Psoas muscle (tissue), 8 donors: Measurements from ENCODE around the gene CHST11. TPM values are rescaled to one million over a fixed set of nuclear protein-coding genes. Genes with fewer than 3 reads are reported as not detected.

ENCODE experiments used
- ATAC-seq, 4 donors: fragments of 200-7000 bp; cut with Tn5 transposase; one replicate each; pipeline ENCODE4 v1.9.1; 2020; ENCODE audit warnings: moderate library complexity in 3 of 4, mild to moderate bottlenecking in 2 of 4
- DNase-seq, 2 donors: peaks; one replicate each; pipeline ENCODE4 v3.0.0-alpha.2; 2020
- H3K27ac ChIP-seq: fragments of 200-600 bp; one replicate; pipeline ENCODE4 v1.8.0; 2022
- H3K27me3 ChIP-seq, 3 donors: fragments of 200-600 bp in 1 of 3; one replicate each; pipeline versions ENCODE4 v1.6.1 to v1.8.0; 2013 to 2022; ENCODE audit warnings: low read length in 2 of 3, mild to moderate bottlenecking in 2 of 3, moderate library complexity in 1 of 3; ENCODE audit not compliant: insufficient read depth in 3 of 3
- H3K36me3 ChIP-seq, 2 donors: fragments of 200-600 bp in 1 of 2; one replicate each; pipeline versions ENCODE4 v1.6.1 to v1.8.0; 2013 to 2022; ENCODE audit warnings: low read depth in 1 of 2, mild to moderate bottlenecking in 1 of 2, moderate library complexity in 1 of 2; ENCODE audit not compliant: insufficient read depth in 1 of 2
- H3K4me1 ChIP-seq: fragments of 200-600 bp; one replicate; pipeline ENCODE4 v1.8.0; 2022
- H3K4me3 ChIP-seq: fragments of 200-600 bp; one replicate; pipeline ENCODE4 v1.8.0; 2022; ENCODE audit warnings: mild to moderate bottlenecking
- H3K9me3 ChIP-seq: fragments of 200-600 bp; one replicate; pipeline ENCODE4 v1.8.0; 2022
- WGBS, 3 donors: extraction: QIAGEN DNeasy Blood & Tissue Kit; methylation state at CpG; one replicate each; pipeline versions ENCODE4 v1.1.6 to v1.1.7; 2013; 5-methylcytosine and 5-hydroxymethylcytosine counted together
- intact Hi-C, 2 donors: fragments of 100-400 bp; cut with DNase I; formaldehyde crosslinking; loops; one replicate each; pipeline versions ENCODE4 v1.11.0 to v1.14.2; 2022
- polyA plus RNA-seq, 3 donors: library from polyadenylated mRNA; stranded (reverse); fragments of 200-250 nt; gene quantifications; one replicate each; pipeline ENCODE4 v1.2.3, GENCODE V29; 2013
- total RNA-seq, 4 donors: library from RNA; stranded (reverse); fragmentation: NEBNext Ultra II Directional in 2 of 4; extraction: Animal tissue kit (Norgen Biotek cat#: 25700) in 2 of 4; gene quantifications; one replicate each; pipeline versions ENCODE4 v1.2.1 to v1.2.4, GENCODE V29; 2021 to 2023
- TF ChIP-seq, protein P1 (sequence below): fragments of 200-600 bp; IDR thresholded peaks from one replicate; pipeline ENCODE4 v1.8.0; 2022; ENCODE audit warnings: antibody characterized with exemption
- donor health status: healthy with polysubstance abuse.
- donor health status: DM: no; HTN: no; CAD: no; lungs with moderate emphysema.
- donor health status: Bipolar disorder and iron deficiency.
- donor health status: healthy.
- donor health status: DM: yes; HTN: yes; CAD: no.
- donor health status: DM: no; HTN: no; CAD: no.
- donor health status: DM: no; HTN: no; CAD: no.
- donor health status: DM: yes; HTN: yes; CAD: no.

Gene CHST11
- total and polyA plus RNA-seq, 7 donors, result 0.52 to 1.6 (median 1.0) TPM

DNA sequence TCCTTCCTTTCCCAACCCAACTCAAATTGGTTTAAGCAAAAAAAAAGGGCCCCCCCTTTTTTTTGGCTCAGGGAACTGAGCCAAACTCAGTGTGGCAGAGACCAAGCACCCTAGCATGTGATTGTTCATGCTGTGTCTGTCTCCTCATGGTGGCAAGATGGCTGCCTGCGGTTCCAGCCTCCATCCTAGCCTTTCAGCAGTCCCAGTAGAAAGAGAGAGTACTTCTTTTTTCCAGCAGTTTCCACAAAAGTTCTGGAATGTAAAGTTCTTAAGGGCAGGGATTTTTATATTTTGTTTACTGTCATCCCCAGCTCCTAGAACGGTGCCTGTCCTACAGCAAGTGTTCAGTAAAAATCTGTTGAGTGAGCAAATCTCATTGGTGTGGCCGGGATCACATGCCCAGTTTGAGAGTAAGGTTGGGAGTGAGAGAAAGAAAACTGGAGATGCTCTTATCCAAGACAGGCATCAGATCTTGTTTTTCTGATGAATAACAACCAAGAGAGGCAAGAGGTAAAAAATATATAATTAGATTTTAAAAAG lies 22.4 kb downstream of the CHST11 start:
- intact Hi-C loops, result no loop called here
- H3K4me3 ChIP-seq, result no peak overlapping the region
- H3K36me3 ChIP-seq, result no peaks in the 10 kb centered on the region
- DNase-seq, result no peak
- no peak for ATAC-seq
- 81 to 94% (median 93%) methylated on average over 3 of the region's 3 CpGs for WGBS, 3 donors
- H3K27me3 ChIP-seq, result no peaks in the 10 kb centered on the region
- no peaks in the 10 kb centered on the region for H3K4me1 ChIP-seq
- no peaks in the 10 kb centered on the region for H3K9me3 ChIP-seq
- TF ChIP-seq, protein P1, sequence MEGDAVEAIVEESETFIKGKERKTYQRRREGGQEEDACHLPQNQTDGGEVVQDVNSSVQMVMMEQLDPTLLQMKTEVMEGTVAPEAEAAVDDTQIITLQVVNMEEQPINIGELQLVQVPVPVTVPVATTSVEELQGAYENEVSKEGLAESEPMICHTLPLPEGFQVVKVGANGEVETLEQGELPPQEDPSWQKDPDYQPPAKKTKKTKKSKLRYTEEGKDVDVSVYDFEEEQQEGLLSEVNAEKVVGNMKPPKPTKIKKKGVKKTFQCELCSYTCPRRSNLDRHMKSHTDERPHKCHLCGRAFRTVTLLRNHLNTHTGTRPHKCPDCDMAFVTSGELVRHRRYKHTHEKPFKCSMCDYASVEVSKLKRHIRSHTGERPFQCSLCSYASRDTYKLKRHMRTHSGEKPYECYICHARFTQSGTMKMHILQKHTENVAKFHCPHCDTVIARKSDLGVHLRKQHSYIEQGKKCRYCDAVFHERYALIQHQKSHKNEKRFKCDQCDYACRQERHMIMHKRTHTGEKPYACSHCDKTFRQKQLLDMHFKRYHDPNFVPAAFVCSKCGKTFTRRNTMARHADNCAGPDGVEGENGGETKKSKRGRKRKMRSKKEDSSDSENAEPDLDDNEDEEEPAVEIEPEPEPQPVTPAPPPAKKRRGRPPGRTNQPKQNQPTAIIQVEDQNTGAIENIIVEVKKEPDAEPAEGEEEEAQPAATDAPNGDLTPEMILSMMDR, result no peak
- no peak overlapping the region for H3K27ac ChIP-seq

DNA sequence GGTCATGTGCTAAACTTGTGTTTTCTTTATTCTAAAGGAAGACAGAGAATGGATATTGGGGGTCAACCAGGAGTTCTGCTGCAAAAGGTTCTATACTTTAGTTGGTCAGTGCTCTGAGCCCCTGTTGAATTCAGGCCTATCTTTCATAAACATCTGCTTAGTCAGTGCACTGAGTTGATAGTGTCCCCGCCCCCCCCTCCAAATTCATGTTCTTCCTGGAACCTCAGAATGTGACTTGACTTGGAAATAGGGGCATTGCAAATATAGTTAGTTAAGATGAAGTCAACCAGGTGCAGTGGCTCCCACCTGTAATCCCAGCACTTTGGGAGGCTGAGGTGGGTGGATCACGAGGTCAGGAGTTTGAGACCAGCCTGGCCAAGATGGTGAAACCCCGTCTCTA lies 23.3 kb downstream of the CHST11 start:
- no peaks in the 10 kb centered on the region for H3K9me3 ChIP-seq
- no peaks in the 10 kb centered on the region for H3K4me1 ChIP-seq
- intact Hi-C loops, result no loop called here
- ATAC-seq (no peak), DNase-seq (no peak)
- TF ChIP-seq, protein P1, result no peak
- no peaks in the 10 kb centered on the region for H3K27me3 ChIP-seq
- WGBS, 3 donors, result 90 to 94% (median 90%) methylated on average over 3 of the region's 3 CpGs
- no peak overlapping the region for H3K27ac ChIP-seq
- no peak overlapping the region for H3K4me3 ChIP-seq
- H3K36me3 ChIP-seq, result no peaks in the 10 kb centered on the region

DNA sequence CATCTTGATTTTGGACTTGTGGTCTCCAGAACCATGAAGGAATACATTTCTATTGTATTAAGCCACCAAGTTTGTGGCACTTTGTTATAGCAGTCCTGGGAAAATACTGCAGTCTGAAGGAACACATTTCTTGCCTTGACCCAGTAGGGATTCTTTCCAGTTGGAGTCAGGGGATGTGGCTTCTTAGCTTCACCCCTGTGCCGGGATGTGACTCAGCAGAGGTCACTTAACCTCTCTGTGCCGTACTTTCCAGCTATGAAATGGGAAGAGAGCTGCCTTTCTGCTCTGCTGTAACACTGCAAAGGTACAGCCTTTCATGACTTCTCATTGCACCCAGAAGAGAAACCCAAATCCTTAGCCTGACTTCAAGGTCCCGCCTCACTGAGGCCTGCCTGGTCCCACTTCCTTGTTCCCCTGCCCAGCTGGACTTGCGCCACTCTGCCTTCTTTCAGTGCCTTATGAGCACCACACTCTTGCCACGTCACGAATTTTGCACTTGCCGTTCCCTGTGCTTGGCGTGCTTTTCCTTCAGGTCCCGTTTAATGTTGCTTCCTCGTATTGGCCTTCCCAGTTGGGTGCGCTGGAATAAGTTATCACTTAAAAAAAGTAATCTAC lies 24.2 kb downstream of the CHST11 start:
- Histone ChIP-seq H3K27me3 (no peaks in the 10 kb centered on the region), H3K36me3 (no peaks in the 10 kb centered on the region), H3K9me3 (no peaks in the 10 kb centered on the region), H3K27ac (no peak overlapping the region), H3K4me1 (no peaks in the 10 kb centered on the region), H3K4me3 (no peak overlapping the region)
- DNase-seq (peak; percentile 51 to 63), ATAC-seq (no peak)
- WGBS, 3 donors, result 90 to 97% (median 96%) methylated on average over 11 of the region's 11 CpGs
- TF ChIP-seq, protein P1, result no peak
- intact Hi-C loops, result no loop called here

DNA sequence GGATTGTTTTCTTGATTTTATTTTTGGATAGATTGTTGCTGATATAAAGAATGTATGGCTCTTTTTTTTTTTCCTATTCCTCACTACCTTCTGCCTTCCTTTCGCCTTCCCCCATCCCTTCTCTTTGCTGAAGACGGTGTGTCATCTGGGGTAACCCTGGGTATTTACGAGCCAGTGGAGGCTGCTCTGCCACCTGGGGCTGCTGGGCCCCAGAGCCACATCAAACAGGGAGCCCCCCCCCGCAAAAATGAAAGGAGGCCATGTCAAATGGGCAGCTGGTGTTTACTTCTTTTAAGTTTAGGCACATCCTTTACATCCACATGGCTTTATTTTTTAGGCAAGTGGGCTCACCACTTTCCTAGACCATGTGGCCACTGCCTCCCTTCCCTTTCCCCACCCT lies 25.4 kb downstream of the CHST11 start:
- Histone ChIP-seq H3K36me3 (no peaks in the 10 kb centered on the region), H3K4me1 (no peaks in the 10 kb centered on the region), H3K4me3 (no peak overlapping the region), H3K27ac (no peak overlapping the region), H3K9me3 (no peaks in the 10 kb centered on the region), H3K27me3 (no peaks in the 10 kb centered on the region)
- intact Hi-C loops, result no loop called here
- DNase-seq, result no peak
- no peak for ATAC-seq
- 54 to 70% (median 69%) methylated on average over 4 of the region's 4 CpGs for WGBS, 3 donors
- TF ChIP-seq, protein P1, result no peak

DNA sequence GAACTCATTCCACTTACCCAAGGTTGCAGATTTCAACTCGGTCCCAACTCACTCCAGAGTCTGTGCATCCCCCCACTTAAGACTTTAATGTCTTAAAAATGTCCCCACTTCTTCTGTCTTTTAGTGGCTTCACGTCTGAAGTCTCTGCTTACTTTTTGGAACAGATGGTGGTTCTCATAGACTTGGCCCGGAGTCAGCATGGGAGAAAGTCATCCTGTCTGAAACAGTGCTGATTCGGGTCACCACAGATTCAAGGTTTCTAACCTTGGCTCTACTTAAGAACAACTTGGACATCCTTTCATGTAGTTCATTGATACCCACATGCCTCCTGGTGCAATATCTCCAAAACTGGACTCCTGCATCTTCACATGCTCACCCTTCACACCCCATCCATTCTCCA lies 26.0 kb downstream of the CHST11 start:
- Histone ChIP-seq H3K36me3 (no peaks in the 10 kb centered on the region), H3K9me3 (no peaks in the 10 kb centered on the region), H3K4me1 (no peaks in the 10 kb centered on the region), H3K27ac (no peak overlapping the region), H3K4me3 (no peak overlapping the region), H3K27me3 (no peaks in the 10 kb centered on the region)
- intact Hi-C loops, result no loop called here
- TF ChIP-seq, protein P1, result no peak
- no peak for ATAC-seq
- 54 to 69% (median 55%) methylated on average over 4 of the region's 4 CpGs for WGBS, 3 donors
- no peak for DNase-seq
